ENCODE results near the gene MT2A. TPM values are rescaled to one million over a fixed set of nuclear protein-coding genes. Genes with fewer than 3 reads are reported as not detected.

The MT2A gene
- total RNA-seq, 1 donor from 2014 or later, result 419 TPM

DNA sequence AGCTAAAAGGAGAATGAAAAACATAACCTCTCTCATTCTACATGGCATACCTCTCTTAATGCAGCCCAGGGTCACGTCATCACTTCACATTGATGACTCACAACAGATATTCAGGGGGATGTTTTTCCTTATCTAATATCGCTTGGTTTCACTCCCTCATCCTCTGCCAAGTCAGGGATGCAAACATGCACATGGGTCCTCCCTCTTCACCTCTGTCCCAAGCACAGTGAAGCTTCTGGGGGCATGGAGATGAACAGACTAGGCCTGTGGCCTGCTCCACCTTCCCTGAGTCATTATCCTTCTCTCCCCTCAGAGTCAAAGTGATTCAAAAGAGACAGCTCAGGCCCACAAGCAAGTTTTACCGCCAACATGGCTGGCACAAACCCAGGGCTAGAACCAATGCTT lies 2.3 kb upstream of the MT2A start:
- peak overlapping the region; percentile 99 for H3K27ac Mint-ChIP-seq (ENCODE audit: unreplicated experiment)
- no peaks in the 10 kb centered on the region for H3K36me3 Mint-ChIP-seq (ENCODE audit: unreplicated experiment)
- H3K4me1 Mint-ChIP-seq (ENCODE audit: unreplicated experiment), result peaks cover 42% of the 10 kb centered on the region
- TF ChIP-seq, protein P1, sequence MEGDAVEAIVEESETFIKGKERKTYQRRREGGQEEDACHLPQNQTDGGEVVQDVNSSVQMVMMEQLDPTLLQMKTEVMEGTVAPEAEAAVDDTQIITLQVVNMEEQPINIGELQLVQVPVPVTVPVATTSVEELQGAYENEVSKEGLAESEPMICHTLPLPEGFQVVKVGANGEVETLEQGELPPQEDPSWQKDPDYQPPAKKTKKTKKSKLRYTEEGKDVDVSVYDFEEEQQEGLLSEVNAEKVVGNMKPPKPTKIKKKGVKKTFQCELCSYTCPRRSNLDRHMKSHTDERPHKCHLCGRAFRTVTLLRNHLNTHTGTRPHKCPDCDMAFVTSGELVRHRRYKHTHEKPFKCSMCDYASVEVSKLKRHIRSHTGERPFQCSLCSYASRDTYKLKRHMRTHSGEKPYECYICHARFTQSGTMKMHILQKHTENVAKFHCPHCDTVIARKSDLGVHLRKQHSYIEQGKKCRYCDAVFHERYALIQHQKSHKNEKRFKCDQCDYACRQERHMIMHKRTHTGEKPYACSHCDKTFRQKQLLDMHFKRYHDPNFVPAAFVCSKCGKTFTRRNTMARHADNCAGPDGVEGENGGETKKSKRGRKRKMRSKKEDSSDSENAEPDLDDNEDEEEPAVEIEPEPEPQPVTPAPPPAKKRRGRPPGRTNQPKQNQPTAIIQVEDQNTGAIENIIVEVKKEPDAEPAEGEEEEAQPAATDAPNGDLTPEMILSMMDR (IDR thresholded peaks at IDR 0.05), result no peak
- no peaks in the 10 kb centered on the region for H3K27me3 Mint-ChIP-seq (ENCODE audit: unreplicated experiment)
- H3K4me3 Mint-ChIP-seq (ENCODE audit: unreplicated experiment), result no peak overlapping the region
- no peaks in the 10 kb centered on the region for H3K9me3 Mint-ChIP-seq (ENCODE audit: unreplicated experiment)
- DNase-seq (ENCODE audit: extremely low spot score, unreplicated experiment), result no peak

DNA sequence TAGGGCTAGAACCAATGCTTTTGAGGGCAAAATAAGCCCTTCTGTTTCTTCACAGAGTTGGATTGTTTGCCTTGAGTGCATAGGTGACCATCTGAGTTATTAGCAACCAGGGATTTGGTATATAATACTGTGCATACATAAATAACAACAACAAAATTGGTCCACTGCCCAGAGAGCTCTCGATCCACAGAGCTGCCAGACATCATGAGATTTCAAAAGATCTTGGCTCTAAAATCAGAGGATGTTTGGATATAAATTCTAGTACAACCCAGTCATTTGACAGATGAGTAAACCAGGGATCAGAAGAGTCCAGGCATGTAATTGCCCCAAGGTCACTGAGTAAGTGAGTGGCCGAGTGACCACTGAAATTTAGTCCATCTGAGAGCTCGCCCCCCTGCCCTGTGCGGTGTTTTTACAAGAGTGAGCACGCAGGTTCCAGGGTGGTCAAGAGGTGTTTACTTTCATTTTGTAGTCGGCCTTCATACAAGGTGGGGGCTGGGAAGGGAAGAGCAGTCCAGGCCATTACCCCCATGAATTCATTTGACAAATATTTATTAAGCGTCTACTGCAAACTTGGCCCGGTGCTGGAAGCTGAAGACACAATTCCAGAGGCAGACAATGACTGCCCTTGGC lies 1.8 kb upstream of the MT2A start:
- TF ChIP-seq, protein P1 (IDR thresholded peaks at IDR 0.05), result no peak
- Mint-ChIP-seq H3K4me1 (ENCODE audit: unreplicated experiment) (peaks cover 47% of the 10 kb centered on the region), H3K4me3 (ENCODE audit: unreplicated experiment) (peak overlapping the region; percentile 55), H3K9me3 (ENCODE audit: unreplicated experiment) (no peaks in the 10 kb centered on the region), H3K27ac (ENCODE audit: unreplicated experiment) (peak overlapping the region; percentile 99), H3K27me3 (ENCODE audit: unreplicated experiment) (no peaks in the 10 kb centered on the region), H3K36me3 (ENCODE audit: unreplicated experiment) (no peaks in the 10 kb centered on the region)
- no peak for DNase-seq (ENCODE audit: extremely low spot score, unreplicated experiment)

DNA sequence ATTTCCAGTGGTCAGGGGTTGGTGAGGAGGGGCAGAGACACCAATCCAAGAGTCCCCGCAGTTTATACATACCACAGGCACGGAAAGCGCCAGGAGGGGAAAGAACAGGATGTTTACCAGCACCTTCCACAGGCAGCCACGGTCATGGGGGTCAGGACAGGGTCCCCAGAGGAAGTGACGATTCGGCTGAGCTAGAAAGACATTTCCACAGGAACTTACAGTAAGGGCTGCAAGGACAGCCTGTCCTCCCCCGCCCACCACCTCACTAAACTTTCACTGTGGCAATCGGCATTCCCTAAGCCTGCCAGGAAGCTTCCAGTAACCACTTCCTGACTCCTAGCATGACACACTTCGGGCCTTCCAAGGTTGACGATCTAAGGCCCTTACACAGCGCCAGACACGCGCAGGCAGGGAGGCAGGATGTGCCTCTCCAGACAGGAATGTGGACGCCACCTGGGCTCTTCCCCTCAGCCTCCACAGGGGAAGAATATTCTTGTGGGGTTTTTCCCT lies 1.2 kb upstream of the MT2A start:
- H3K27ac Mint-ChIP-seq (ENCODE audit: unreplicated experiment), result peak overlapping the region; percentile 99

DNA sequence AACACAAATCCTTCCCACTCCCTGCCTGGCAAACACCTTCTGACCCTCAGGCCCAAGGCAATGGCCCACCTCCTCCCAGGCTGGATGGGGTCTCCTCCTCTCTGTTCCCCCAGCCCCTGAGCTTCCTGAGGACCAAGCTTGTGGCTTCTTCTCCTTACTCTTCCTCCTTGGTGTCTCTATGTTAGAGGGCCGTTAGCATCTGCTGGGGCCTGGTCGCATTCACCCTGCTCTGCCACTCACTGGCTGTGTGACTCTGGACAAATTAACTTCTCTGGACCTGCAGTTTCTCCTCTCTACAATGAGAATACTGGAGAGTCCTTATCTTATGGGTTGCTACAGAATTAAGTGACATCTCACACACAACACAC lies 725 bp upstream of the MT2A start:
- no peaks in the 10 kb centered on the region for H3K9me3 Mint-ChIP-seq (ENCODE audit: unreplicated experiment)
- H3K27me3 Mint-ChIP-seq (ENCODE audit: unreplicated experiment), result no peaks in the 10 kb centered on the region
- no peak for DNase-seq (ENCODE audit: extremely low spot score, unreplicated experiment)
- peak overlapping the region; percentile 55 for H3K4me3 Mint-ChIP-seq (ENCODE audit: unreplicated experiment)
- peaks cover 51% of the 10 kb centered on the region for H3K4me1 Mint-ChIP-seq (ENCODE audit: unreplicated experiment)
- peak overlapping the region; percentile 99 for H3K27ac Mint-ChIP-seq (ENCODE audit: unreplicated experiment)
- TF ChIP-seq, protein P1 (IDR thresholded peaks at IDR 0.05), result no peak
- H3K36me3 Mint-ChIP-seq (ENCODE audit: unreplicated experiment), result no peaks in the 10 kb centered on the region

More for the DNA sequence above, 1.2 kb upstream of the MT2A start:
- TF ChIP-seq, protein P1 (IDR thresholded peaks at IDR 0.05), result no peak
- peak; percentile 88 for DNase-seq (ENCODE audit: extremely low spot score, unreplicated experiment)
- Mint-ChIP-seq H3K27me3 (ENCODE audit: unreplicated experiment) (no peaks in the 10 kb centered on the region), H3K4me1 (ENCODE audit: unreplicated experiment) (peaks cover 47% of the 10 kb centered on the region), H3K36me3 (ENCODE audit: unreplicated experiment) (no peaks in the 10 kb centered on the region), H3K9me3 (ENCODE audit: unreplicated experiment) (no peaks in the 10 kb centered on the region), H3K4me3 (ENCODE audit: unreplicated experiment) (peak overlapping the region; percentile 55)

DNA sequence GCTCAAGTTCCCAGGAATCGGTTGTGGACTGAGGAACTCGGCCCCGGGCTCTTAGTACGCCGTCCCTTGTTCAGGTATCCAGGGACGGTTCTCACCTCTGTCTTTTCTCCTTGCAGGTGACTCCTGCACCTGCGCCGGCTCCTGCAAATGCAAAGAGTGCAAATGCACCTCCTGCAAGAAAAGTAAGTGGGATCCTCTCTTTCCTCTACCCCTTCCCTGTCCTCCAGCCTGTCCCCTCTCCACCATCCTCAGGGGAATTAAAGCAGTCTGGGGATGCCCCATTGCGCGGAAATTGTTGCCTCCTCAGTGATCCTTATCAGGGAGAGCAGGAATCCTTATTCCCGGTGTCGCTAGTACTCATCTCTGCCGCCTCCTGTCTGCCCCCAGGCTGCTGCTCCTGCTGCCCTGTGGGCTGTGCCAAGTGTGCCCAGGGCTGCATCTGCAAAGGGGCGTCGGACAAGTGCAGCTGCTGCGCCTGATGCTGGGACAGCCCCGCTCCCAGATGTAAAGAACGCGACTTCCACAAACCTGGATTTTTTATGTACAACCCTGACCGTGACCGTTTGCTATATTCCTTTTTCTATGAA lies 585 bp downstream of the MT2A start:
- Mint-ChIP-seq H3K4me3 (ENCODE audit: unreplicated experiment) (peak overlapping the region; percentile 90), H3K36me3 (ENCODE audit: unreplicated experiment) (no peaks in the 10 kb centered on the region), H3K27ac (ENCODE audit: unreplicated experiment) (peak overlapping the region; percentile 98), H3K9me3 (ENCODE audit: unreplicated experiment) (no peaks in the 10 kb centered on the region), H3K4me1 (ENCODE audit: unreplicated experiment) (peaks cover 50% of the 10 kb centered on the region), H3K27me3 (ENCODE audit: unreplicated experiment) (no peaks in the 10 kb centered on the region)
- no peak for DNase-seq (ENCODE audit: extremely low spot score, unreplicated experiment)
- TF ChIP-seq, protein P1 (IDR thresholded peaks at IDR 0.05), result no peak
